ENCODE data around the gene NHERF2. TPM values are rescaled to one million over a fixed set of nuclear protein-coding genes. Genes with fewer than 3 reads are reported as not detected.
A peak's percentile ranks its signal among the peaks of the same experiment; 100 is the strongest.

The NHERF2 gene
- total RNA-seq, 6 experiments from 2014 or later = 129 to 284 (median 186) TPM

- ATAC-seq = no peak
- H3K9me3 ChIP-seq = no peaks in the 10 kb centered on the region
- H3K27ac ChIP-seq = no peak overlapping the region
- TF ChIP-seq, protein P1, sequence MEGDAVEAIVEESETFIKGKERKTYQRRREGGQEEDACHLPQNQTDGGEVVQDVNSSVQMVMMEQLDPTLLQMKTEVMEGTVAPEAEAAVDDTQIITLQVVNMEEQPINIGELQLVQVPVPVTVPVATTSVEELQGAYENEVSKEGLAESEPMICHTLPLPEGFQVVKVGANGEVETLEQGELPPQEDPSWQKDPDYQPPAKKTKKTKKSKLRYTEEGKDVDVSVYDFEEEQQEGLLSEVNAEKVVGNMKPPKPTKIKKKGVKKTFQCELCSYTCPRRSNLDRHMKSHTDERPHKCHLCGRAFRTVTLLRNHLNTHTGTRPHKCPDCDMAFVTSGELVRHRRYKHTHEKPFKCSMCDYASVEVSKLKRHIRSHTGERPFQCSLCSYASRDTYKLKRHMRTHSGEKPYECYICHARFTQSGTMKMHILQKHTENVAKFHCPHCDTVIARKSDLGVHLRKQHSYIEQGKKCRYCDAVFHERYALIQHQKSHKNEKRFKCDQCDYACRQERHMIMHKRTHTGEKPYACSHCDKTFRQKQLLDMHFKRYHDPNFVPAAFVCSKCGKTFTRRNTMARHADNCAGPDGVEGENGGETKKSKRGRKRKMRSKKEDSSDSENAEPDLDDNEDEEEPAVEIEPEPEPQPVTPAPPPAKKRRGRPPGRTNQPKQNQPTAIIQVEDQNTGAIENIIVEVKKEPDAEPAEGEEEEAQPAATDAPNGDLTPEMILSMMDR (IDR thresholded peaks at IDR 0.05) = no peak
- TF ChIP-seq POLR2A (IDR thresholded peaks at IDR 0.05) = no peak
- peaks cover 0 to 21% (median 7%) of the 10 kb centered on the region in 4 donors for H3K4me1 ChIP-seq
- peak in 1 of 3 donors; percentile 33 for DNase-seq
- WGBS (ENCODE audit: insufficient coverage, low coverage, low lambda C conversion rate, missing lambda C conversion rate) = 0% methylated on average over 10 of the region's 96 CpGs
- no peaks in the 10 kb centered on the region for H3K36me3 ChIP-seq
- intact Hi-C loops (cut with DNase I) = loop anchor here (5.0 kb wide), 2 partner anchors 42 to 127 kb away; partner anchors contain the start of gene RAB26 (in 1 of the 2)
- H3K4me3 ChIP-seq = peak overlapping the region in 1 of 3 donors; percentile 7
- no peaks in the 10 kb centered on the region for H3K27me3 ChIP-seq
Observed at GRCh38 chr16:2019921-2020831, 6.5 kb upstream of the NHERF2 start.

DNA sequence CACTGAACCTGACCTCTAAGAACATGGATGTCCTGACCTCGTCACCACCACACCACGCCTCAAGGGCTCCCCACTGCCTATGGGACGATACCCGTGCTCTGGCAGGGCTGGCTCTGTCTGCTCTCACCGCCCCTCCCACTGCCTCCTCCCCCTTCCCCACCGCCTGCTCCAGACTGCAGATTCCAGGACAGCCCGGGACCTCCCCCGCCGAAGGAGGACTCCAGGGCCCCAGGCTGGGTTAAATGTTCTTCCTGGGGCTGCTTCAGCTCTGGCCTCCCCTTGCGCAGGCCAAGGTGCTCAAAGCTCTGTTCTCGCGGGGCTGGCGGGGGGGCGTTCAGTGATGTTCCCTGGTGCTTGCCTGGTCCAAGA, 4.0 kb upstream of the NHERF2 start:
- peak in 2 of 4 donors; percentile 3 to 18 for ATAC-seq
- intact Hi-C loops (cut with DNase I) = loop anchor here in 1 of 2 donors (5.0 kb wide), 1 partner anchor 125 kb away; the partner anchor contains the start of gene RAB26
- H3K36me3 ChIP-seq = no peaks in the 10 kb centered on the region
- H3K4me1 ChIP-seq = peaks cover 0 to 29% (median 12%) of the 10 kb centered on the region in 4 donors
- H3K4me3 ChIP-seq = peak overlapping the region in 1 of 3 donors; percentile 22
- no peaks in the 10 kb centered on the region for H3K9me3 ChIP-seq
- H3K27ac ChIP-seq = no peak overlapping the region
- H3K27me3 ChIP-seq = no peaks in the 10 kb centered on the region
- TF ChIP-seq, protein P1 (IDR thresholded peaks at IDR 0.05) = no peak
- DNase-seq = peak in 1 of 3 donors; percentile 41
- WGBS (ENCODE audit: insufficient coverage, low coverage, low lambda C conversion rate, missing lambda C conversion rate) = 0% methylated on average over 3 of the region's 14 CpGs

DNA sequence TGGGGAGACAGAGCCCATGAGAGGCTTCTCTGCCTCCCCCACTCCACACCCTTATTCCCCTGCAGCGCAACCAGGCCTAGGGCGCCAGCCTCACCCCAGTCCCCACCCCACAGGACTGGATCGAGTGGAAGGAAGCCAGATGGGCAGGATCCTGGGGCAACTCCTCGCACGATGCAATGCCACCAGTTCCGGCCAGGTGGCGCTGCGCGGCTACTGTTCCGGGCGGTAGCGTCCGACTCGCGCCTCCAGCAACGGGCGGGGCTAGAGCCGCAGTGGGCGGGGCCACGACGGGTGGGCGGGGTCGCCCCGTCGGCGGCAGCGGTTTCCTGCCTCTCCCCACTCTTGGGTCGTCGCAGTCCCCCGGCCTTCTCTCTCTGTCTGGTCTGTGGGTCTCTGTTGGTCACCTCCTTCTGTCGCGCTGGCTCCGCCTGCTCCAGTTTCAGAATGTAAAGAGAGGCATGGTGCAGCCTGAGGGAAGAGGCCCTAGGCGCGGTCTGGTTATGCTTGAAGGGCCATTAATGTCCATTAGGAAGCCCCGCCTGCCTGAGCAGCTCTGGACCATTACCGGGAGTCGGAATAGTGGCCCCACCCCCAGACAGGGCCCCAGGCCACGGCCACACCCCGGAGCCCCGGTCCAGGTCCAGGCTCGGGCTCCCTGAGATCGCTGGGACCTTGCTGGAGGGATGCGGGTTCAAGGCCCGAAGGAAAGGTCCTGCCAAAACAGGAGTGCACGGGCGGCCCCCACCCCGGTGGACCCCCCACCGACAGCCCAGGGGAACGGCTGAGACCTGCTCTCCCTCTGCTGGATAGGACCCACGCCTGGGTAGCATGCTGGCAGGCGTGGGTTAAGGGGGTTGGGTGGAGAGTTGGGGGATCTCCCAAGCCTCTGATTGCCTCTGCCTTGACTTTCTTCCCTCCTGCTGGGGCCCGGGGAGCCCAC, 3.3 kb upstream of the NHERF2 start:
- Histone ChIP-seq H3K36me3 (no peaks in the 10 kb centered on the region), H3K27ac (peak overlapping the region; percentile 2 to 38 (median 26)), H3K9me3 (no peaks in the 10 kb centered on the region), H3K4me1 (peaks cover 0 to 35% (median 14%) of the 10 kb centered on the region in 4 donors), H3K4me3 (peak overlapping the region in 1 of 3 donors; percentile 22), H3K27me3 (no peaks in the 10 kb centered on the region)
- ATAC-seq = peak; percentile 85 to 95 (median 88)
- DNase-seq = peak; percentile 94 to 96 (median 95)
- TF ChIP-seq POLR2A (IDR thresholded peaks at IDR 0.05) = peak; percentile 43
- TF ChIP-seq, protein P1 (IDR thresholded peaks at IDR 0.05) = peak; percentile 89 to 99 (median 94)
- 20% methylated on average over 17 of the region's 53 CpGs for WGBS (ENCODE audit: insufficient coverage, low coverage, low lambda C conversion rate, missing lambda C conversion rate)
- intact Hi-C loops (cut with DNase I) = loop anchor here in 1 of 2 donors (5.0 kb wide), 1 partner anchor 124 kb away; the partner anchor contains the start of gene RAB26

GRCh38 chr16:2024032-2024420, 2.7 kb upstream of the NHERF2 start:
- H3K27ac ChIP-seq = peak overlapping the region in 2 of 3 donors; percentile 2 to 38
- no peaks in the 10 kb centered on the region for H3K27me3 ChIP-seq
- H3K36me3 ChIP-seq = no peaks in the 10 kb centered on the region
- peak in 1 of 3 donors; percentile 51 for DNase-seq
- ATAC-seq = no peak
- TF ChIP-seq, protein P1 (IDR thresholded peaks at IDR 0.05) = no peak
- no peak for TF ChIP-seq POLR2A (IDR thresholded peaks at IDR 0.05)
- no peak overlapping the region for H3K4me3 ChIP-seq
- 70% methylated on average over 12 of the region's 12 CpGs for WGBS (ENCODE audit: insufficient coverage, low coverage, low lambda C conversion rate, missing lambda C conversion rate)
- H3K4me1 ChIP-seq = peaks cover 0 to 42% (median 17%) of the 10 kb centered on the region in 4 donors
- no peaks in the 10 kb centered on the region for H3K9me3 ChIP-seq
- intact Hi-C loops (cut with DNase I) = loop anchor here in 1 of 2 donors (5.0 kb wide), 1 partner anchor 123 kb away; the partner anchor contains the start of gene RAB26
